HPDE6-E6E7 (cell line): ENCODE measurements around the gene POLD3.

Experiments used
- DNase-seq: peaks from one replicate; pipeline ENCODE4 v3.0.0; 2011; ENCODE audit warnings: missing footprints; ENCODE audit errors: extremely low spot score

Gene POLD3

DNA sequence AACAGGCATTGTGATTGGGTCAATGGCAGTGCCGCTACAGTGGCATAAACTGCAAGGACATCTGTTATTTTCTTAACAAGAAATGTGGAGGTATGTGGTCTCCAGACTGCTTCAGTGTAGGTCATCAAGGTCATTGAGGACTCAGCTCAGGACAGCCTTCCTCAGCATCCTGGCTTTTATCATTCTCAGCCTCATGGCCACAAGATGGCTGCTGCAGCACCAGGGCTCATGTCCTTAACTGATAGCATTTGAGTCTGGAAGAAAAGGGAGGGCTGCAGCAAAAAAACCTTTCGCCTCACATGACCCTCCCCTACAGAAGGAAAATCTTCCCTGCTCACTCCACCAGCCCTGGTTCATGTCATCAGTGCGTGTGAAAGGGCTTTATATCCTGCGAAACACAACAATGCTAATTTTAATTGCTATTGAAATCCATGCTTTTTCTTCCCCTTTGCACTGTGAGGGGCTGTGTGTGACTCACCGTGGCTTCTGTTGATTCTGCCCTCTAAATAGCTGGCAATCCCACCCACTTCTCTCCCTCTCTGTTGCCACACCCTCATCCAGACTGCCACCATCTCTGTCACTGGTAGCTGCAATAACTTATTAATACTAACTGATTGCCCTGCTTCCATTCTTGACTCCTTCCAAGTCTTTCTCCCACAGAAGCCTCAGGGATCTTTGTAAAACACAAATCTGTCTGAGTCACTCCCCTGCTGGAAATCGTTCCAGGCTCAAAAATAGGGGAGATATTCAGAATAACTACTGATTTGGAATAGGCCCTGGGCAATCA, 95.0 kb downstream of the POLD3 start:
- DNase-seq, result no peak

DNA sequence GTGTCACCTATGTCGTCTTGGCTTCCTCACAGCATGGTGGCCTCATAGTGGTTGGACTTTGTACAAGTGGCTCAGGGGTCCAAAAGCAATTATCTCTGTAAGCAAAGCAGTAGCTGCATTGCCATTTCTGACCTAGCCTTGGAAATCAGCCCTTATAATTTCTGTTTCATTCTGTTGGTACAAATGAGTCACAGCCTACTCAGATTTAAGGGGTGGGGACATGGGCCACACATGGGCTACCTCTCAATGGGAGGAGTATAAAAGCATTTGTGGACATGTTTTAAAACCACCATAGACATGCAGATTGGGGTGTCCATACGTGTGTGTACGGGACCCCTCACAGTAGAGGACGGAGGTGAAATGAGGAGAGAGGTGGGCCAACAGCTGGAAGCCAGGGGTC, 97.3 kb downstream of the POLD3 start:
- no peak for DNase-seq

DNA sequence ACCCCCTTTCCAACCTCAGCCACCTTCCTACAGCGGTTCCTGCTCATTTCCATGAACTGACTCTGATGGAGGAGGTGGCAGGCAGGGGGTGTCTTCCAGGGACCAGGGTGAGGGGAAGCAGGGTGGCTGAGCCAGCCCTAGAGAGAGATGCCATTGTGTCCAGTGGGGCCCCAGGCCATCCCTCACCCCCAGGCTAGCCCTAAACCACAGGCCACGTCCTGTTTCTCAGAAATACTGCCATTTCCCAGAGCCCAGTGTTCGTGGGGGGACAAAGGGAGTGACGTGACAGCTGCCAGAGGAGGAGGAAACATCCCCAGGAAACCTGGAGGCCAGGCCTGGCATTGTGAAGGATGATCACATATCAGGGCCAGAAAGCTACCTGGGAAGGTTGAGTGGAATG, 99.4 kb downstream of the POLD3 start:
- no peak for DNase-seq
